Measurements from ENCODE around the gene ANKRD33. TPM values are rescaled to one million over a fixed set of nuclear protein-coding genes. Genes with fewer than 3 reads are reported as not detected.
A peak's percentile ranks its signal among the peaks of the same experiment; 100 is the strongest.

ANKRD33 gene
- total RNA-seq, 1 experiment from 2014 or later, result 0.81 TPM

GRCh38 chr12:51926064-51926632 lies 38.2 kb downstream of the ANKRD33 start:
- no peak overlapping the region for H3K4me3 Mint-ChIP-seq
- no peak overlapping the region for H2AFZ ChIP-seq (ENCODE audit: low read length)
- H3K27me3 ChIP-seq (ENCODE audit: insufficient read depth, low read length), result no peaks in the 10 kb centered on the region
- no peaks in the 10 kb centered on the region for H3K79me2 ChIP-seq (ENCODE audit: insufficient read depth, low read length)
- H3K27ac Mint-ChIP-seq, result peak overlapping the region in 1 of 3 experiments; percentile 88; a peak in 1 of 7 replicates
- H4K5ac ChIP-seq (ENCODE audit: insufficient read length, low read depth, low read length), result no peak overlapping the region
- no peak overlapping the region for H3K23ac ChIP-seq (ENCODE audit: insufficient read length, low read depth, low read length)
- no peak overlapping the region for H3K4me2 ChIP-seq (ENCODE audit: insufficient read depth, insufficient read length, low read length)
- H2BK20ac ChIP-seq (ENCODE audit: low read depth, low read length, poor library complexity, severe bottlenecking), result no peak overlapping the region
- no peak overlapping the region for H2BK12ac ChIP-seq (ENCODE audit: insufficient read length, low read depth, low read length)
- no peak overlapping the region for H4K8ac ChIP-seq (replicated peaks; ENCODE audit: insufficient read length, low read depth, low read length)
- H3K56ac ChIP-seq (ENCODE audit: insufficient read length, low read depth, low read length), result no peak overlapping the region
- H3K27ac ChIP-seq (ENCODE audit: insufficient read length, low read depth, low read length), result no peak overlapping the region
- no peak overlapping the region for H4K91ac ChIP-seq (ENCODE audit: insufficient read length, low read depth, low read length)
- no peak overlapping the region for H2BK120ac ChIP-seq (ENCODE audit: low read depth, low read length, poor library complexity, severe bottlenecking)
- no peak overlapping the region for H2BK15ac ChIP-seq (ENCODE audit: low read depth, low read length)
- H3K23me2 ChIP-seq (ENCODE audit: insufficient read length, low read depth, low read length, poor library complexity, severe bottlenecking), result no peaks in the 10 kb centered on the region
- no peak overlapping the region for H2AK5ac ChIP-seq (ENCODE audit: insufficient read length, low read length)
- H3K9ac ChIP-seq (ENCODE audit: extremely low read depth, insufficient read length, low read length), result no peak overlapping the region
- peaks cover 10 to 26% of the 10 kb centered on the region in 2 experiments for H3K4me1 Mint-ChIP-seq
- no peaks in the 10 kb centered on the region for H3K79me1 ChIP-seq (ENCODE audit: insufficient read depth, low read depth, low read length, poor library complexity, severe bottlenecking)
- no peak for DNase-seq
- H3K18ac ChIP-seq (ENCODE audit: insufficient read length, low read depth, low read length), result no peak overlapping the region
- no peaks in the 10 kb centered on the region for H3K9me3 Mint-ChIP-seq
- WGBS (ENCODE audit: extremely low coverage, insufficient read length, low lambda C conversion rate), result no CpG with 5 or more reads among the region's 8 CpGs
- no peak overlapping the region for H3K4ac ChIP-seq (ENCODE audit: low read depth, low read length)
- no peaks in the 10 kb centered on the region for H4K20me1 ChIP-seq (ENCODE audit: control insufficient read depth, insufficient read depth, insufficient read length)
- H3K36me3 Mint-ChIP-seq (ENCODE audit: insufficient read depth in 1 of 3, low read depth in 3 of 3), result no peaks in the 10 kb centered on the region
- no peak overlapping the region for H3K14ac ChIP-seq (ENCODE audit: insufficient read depth, low read length)
- H3K9me3 ChIP-seq (ENCODE audit: control insufficient read depth, low read depth, low read length), result no peaks in the 10 kb centered on the region
- H3T11ph ChIP-seq (ENCODE audit: low read length), result no peak overlapping the region
- no peak for TF ChIP-seq CTCF (conservative IDR thresholded peaks at IDR 0.05)
- no peak overlapping the region for H2BK5ac ChIP-seq (ENCODE audit: insufficient read length, low read length)
- no peaks in the 10 kb centered on the region; the same call in 1 of the 2 replicates for H3K4me1 ChIP-seq (ENCODE audit: insufficient read depth, low read length)
- peaks cover 32% of the 10 kb centered on the region for H3K27me3 Mint-ChIP-seq (ENCODE audit: low read depth)

All from H9 (cell line).